Measurements from ENCODE around the gene EFTUD2.

- TF ChIP-seq CTCF (conservative IDR thresholded peaks at IDR 0.05; ENCODE audit: low read length) = no peak
- TF ChIP-seq EZH2phosphoT487 (IDR thresholded peaks at IDR 0.05; ENCODE audit: borderline replicate concordance, low read depth, low read length) = no peak
These were observed 49.2 kb downstream of the EFTUD2 start for GRCh38 chr17:44850025-44850424.

All from OCI-LY7 (cell line).